ENCODE results near the gene ELOVL2. TPM values are rescaled to one million over a fixed set of nuclear protein-coding genes. Genes with fewer than 3 reads are reported as not detected.

Gene ELOVL2
- polyA plus RNA-seq, 1 donor (not counting 4 experiments of a cell fraction or from before 2014, with no cell fraction given), result 0.05 TPM

- dilution Hi-C loops (cut with MboI; ENCODE audit: extremely low pct_ligation_motif_present, low sequenced_read_pairs), result no loop called here
- Histone ChIP-seq H3K36me3 (ENCODE audit: control insufficient read depth in 2 of 2, extremely low read depth in 1 of 2, insufficient read depth in 2 of 2, low read length in 2 of 2) (no peaks in the 10 kb centered on the region), H3K9ac (ENCODE audit: control insufficient read depth, extremely low read depth, insufficient read depth, low read length) (no peak overlapping the region), H3K27ac (ENCODE audit: control insufficient read depth, insufficient read depth, low read length) (no peak overlapping the region), H3K4me3 (ENCODE audit: control insufficient read depth in 2 of 3, extremely low read depth in 1 of 3, insufficient read depth in 2 of 3, low read depth in 1 of 3, low read length in 3 of 3) (no peak overlapping the region), H3K27me3 (ENCODE audit: control insufficient read depth, extremely low read depth, insufficient read depth, low read length) (no peaks in the 10 kb centered on the region), H2AFZ (ENCODE audit: control insufficient read depth, low read length) (no peak overlapping the region), H3K9me3 (ENCODE audit: control insufficient read depth, low read depth, low read length) (no peaks in the 10 kb centered on the region), H3K4me1 (ENCODE audit: control insufficient read depth, extremely low read depth, insufficient read depth, low read length) (peaks cover under 1% of the 10 kb centered on the region), H3K4me2 (ENCODE audit: control insufficient read depth, extremely low read depth, insufficient read depth, low read depth, low read length) (no peak overlapping the region), H3K79me2 (ENCODE audit: control insufficient read depth, insufficient read depth, low read length) (no peaks in the 10 kb centered on the region), H4K20me1 (ENCODE audit: control insufficient read depth, extremely low read depth, insufficient read depth, low read length) (no peaks in the 10 kb centered on the region), H3K9me1 (ENCODE audit: control insufficient read depth, extremely low read depth, insufficient read depth, low read length) (no peaks in the 10 kb centered on the region)
- FAIRE-seq, result no peak
- TF ChIP-seq CTCF (optimal IDR thresholded peaks at IDR 0.05 in 1 of 3, IDR thresholded peaks at IDR 0.05 in 1 of 3, conservative IDR thresholded peaks at IDR 0.05 in 1 of 3; ENCODE audit: extremely low read depth in 1 of 3, insufficient read depth in 2 of 3, low read length in 3 of 3) (no peak), EZH2 (IDR thresholded peaks at IDR 0.05; ENCODE audit: low read length) (no peak)
- DNase-seq (ENCODE audit: low read depth, low spot score), result no peak
Observed at GRCh38 chr6:11002176-11002575, 41.9 kb downstream of the ELOVL2 start.

GRCh38 chr6:10999994-11000393 lies 44.1 kb downstream of the ELOVL2 start:
- Histone ChIP-seq H3K27ac (ENCODE audit: control insufficient read depth, insufficient read depth, low read length) (no peak overlapping the region), H3K9me3 (ENCODE audit: control insufficient read depth, low read depth, low read length) (no peaks in the 10 kb centered on the region), H3K79me2 (ENCODE audit: control insufficient read depth, insufficient read depth, low read length) (no peaks in the 10 kb centered on the region), H3K4me2 (ENCODE audit: control insufficient read depth, extremely low read depth, insufficient read depth, low read depth, low read length) (no peak overlapping the region), H3K4me3 (ENCODE audit: control insufficient read depth in 2 of 3, extremely low read depth in 1 of 3, insufficient read depth in 2 of 3, low read depth in 1 of 3, low read length in 3 of 3) (no peak overlapping the region), H3K4me1 (ENCODE audit: control insufficient read depth, extremely low read depth, insufficient read depth, low read length) (no peaks in the 10 kb centered on the region), H4K20me1 (ENCODE audit: control insufficient read depth, extremely low read depth, insufficient read depth, low read length) (no peaks in the 10 kb centered on the region), H3K27me3 (ENCODE audit: control insufficient read depth, extremely low read depth, insufficient read depth, low read length) (no peaks in the 10 kb centered on the region), H2AFZ (ENCODE audit: control insufficient read depth, low read length) (no peak overlapping the region), H3K9me1 (ENCODE audit: control insufficient read depth, extremely low read depth, insufficient read depth, low read length) (no peaks in the 10 kb centered on the region), H3K9ac (ENCODE audit: control insufficient read depth, extremely low read depth, insufficient read depth, low read length) (no peak overlapping the region), H3K36me3 (ENCODE audit: control insufficient read depth in 2 of 2, extremely low read depth in 1 of 2, insufficient read depth in 2 of 2, low read length in 2 of 2) (no peaks in the 10 kb centered on the region)
- no peak for TF ChIP-seq CTCF (optimal IDR thresholded peaks at IDR 0.05 in 1 of 3, IDR thresholded peaks at IDR 0.05 in 1 of 3, conservative IDR thresholded peaks at IDR 0.05 in 1 of 3; ENCODE audit: extremely low read depth in 1 of 3, insufficient read depth in 2 of 3, low read length in 3 of 3)
- no peak for TF ChIP-seq EZH2 (IDR thresholded peaks at IDR 0.05; ENCODE audit: low read length)
- dilution Hi-C loops (cut with MboI; ENCODE audit: extremely low pct_ligation_motif_present, low sequenced_read_pairs), result no loop called here
- DNase-seq (ENCODE audit: low read depth, low spot score) (no peak), FAIRE-seq (no peak)
